Panc1 (cell line): ENCODE results near the gene OLIG1. TPM values are rescaled to one million over a fixed set of nuclear protein-coding genes. Genes with fewer than 3 reads are reported as not detected.

Source experiments
- ATAC-seq: fragments of 200-7000 bp; cut with Tn5 transposase; 2 replicates; pipeline ENCODE4 v1.9.1; 2020; ENCODE audit warnings: mild to moderate bottlenecking, moderate library complexity
- BruUV-seq: library from RNA; stranded (reverse); fragments of 400-500 nt; replicated peaks from 2 replicates; lab custom pipeline; 2021; lab: Mats Ljungman, UMichigan
- CTCF ChIA-PET: fragments of 300-600 bp; sonication (Branson Sonifier 250); formaldehyde crosslinking; loops from one replicate; lab custom pipeline; 2022; ENCODE audit warnings: antibody characterized with exemption; lab: Charles Lee
- POLR2A ChIA-PET: fragments of 300-600 bp; sonication (Branson Sonifier 250); formaldehyde crosslinking; loops from one replicate; lab custom pipeline; 2022; ENCODE audit warnings: antibody characterized with exemption; lab: Charles Lee
- DNase-seq: peaks from one replicate; pipeline ENCODE4 v3.0.0-alpha.2; 2010; ENCODE audit warnings: low read depth, low spot score
- H3K27ac ChIP-seq: 2 replicates; pipeline ENCODE4 v1.5.1; 2011; ENCODE audit warnings: mild to moderate bottlenecking, low read length, inconsistent platforms
- H3K27me3 ChIP-seq: fragments of 200-500 bp; sonication (Bioruptor generic); 2 replicates; pipeline ENCODE4 v1.6.0; 2014; ENCODE audit warnings: low read length, inconsistent platforms; ENCODE audit not compliant: control insufficient read depth, insufficient read depth
- H3K36me3 ChIP-seq: fragments of 200-500 bp; sonication (Bioruptor generic); 2 replicates; pipeline ENCODE4 v1.5.1; 2014; ENCODE audit warnings: inconsistent platforms, mild to moderate bottlenecking, low read length, moderate library complexity; ENCODE audit not compliant: control insufficient read depth, insufficient read depth
- H3K4me1 ChIP-seq: 2 replicates; pipeline ENCODE4 v1.5.1; 2011; ENCODE audit warnings: inconsistent platforms, mild to moderate bottlenecking, low read length, moderate library complexity; ENCODE audit not compliant: control insufficient read depth, insufficient read depth
- H3K4me3 ChIP-seq, 2 experiments: 2 replicates each; pipeline ENCODE4 v1.5.1; 2011 to 2012; ENCODE audit warnings: low read depth in 2 of 2, low read length in 2 of 2, mild to moderate bottlenecking in 2 of 2, inconsistent platforms in 1 of 2, moderate library complexity in 1 of 2
- H3K9me3 ChIP-seq: fragments of 200-500 bp; sonication (Bioruptor generic); 2 replicates; pipeline ENCODE4 v1.5.1; 2014; ENCODE audit warnings: low read depth, mild to moderate bottlenecking, inconsistent platforms, low read length, moderate library complexity; ENCODE audit not compliant: control insufficient read depth, insufficient read depth
- CTCF ChIP-seq: fragments of 450-650 bp; IDR thresholded peaks from 2 replicates; pipeline ENCODE4 v1.5.1; 2017; ENCODE audit warnings: mild to moderate bottlenecking
- POLR2AphosphoS5 ChIP-seq: IDR thresholded peaks from 2 replicates; pipeline ENCODE4 v1.6.1; 2012; ENCODE audit warnings: mild to moderate bottlenecking, low read depth, low read length, moderate library complexity
- REST ChIP-seq, 2 experiments: IDR thresholded peaks; 2 replicates each; pipeline ENCODE4 v1.6.1; 2011 to 2012; ENCODE audit warnings: low read depth in 2 of 2, control low read depth in 1 of 2, low read length in 1 of 2, mild to moderate bottlenecking in 1 of 2, moderate library complexity in 1 of 2; ENCODE audit not compliant: insufficient read depth in 1 of 2
- SIN3A ChIP-seq: IDR thresholded peaks from 2 replicates; pipeline ENCODE4 v1.6.1; 2012; ENCODE audit warnings: low read depth, mild to moderate bottlenecking, low read length, moderate library complexity, borderline replicate concordance; ENCODE audit not compliant: insufficient read depth
- TCF7L2 ChIP-seq: IDR thresholded peaks from 2 replicates; pipeline ENCODE4 v1.6.1; 2011; ENCODE audit warnings: mild to moderate bottlenecking, low read depth, low read length, inconsistent platforms
- in situ Hi-C: cut with HindIII; loops from 2 replicates; pipeline ENCODE4 v1.10.0; 2016; ENCODE audit warnings: low sequenced_read_pairs, low pct_unique_long_range_greater_than_20kb
- intact Hi-C: fragments of 100-400 bp; cut with micrococcal nuclease; formaldehyde crosslinking; loops from one replicate; pipeline ENCODE4 v1.10.0; 2022; ENCODE audit not compliant: unreplicated experiment
- total RNA-seq: library from RNA; stranded (reverse); gene quantifications from one replicate; pipeline ENCODE4 v1.2.1, GENCODE V29; 2021; ENCODE audit not compliant: unreplicated experiment

OLIG1 gene
- total RNA-seq, 1 experiment from 2014 or later, result 0.21 TPM

- ChIA-PET POLR2A (no interaction called here), CTCF (interaction anchor here (0.6 kb wide), 1 partner anchor 37 kb away, joined by 4 read pairs; no protein-coding TSS in a partner anchor)
- no peak for TF ChIP-seq CTCF
- no peak for TF ChIP-seq POLR2AphosphoS5
- TF ChIP-seq SIN3A, result no peak
- TF ChIP-seq TCF7L2, result no peak
- no peak for TF ChIP-seq REST (IDR thresholded peaks at IDR 0.05; ENCODE audit: insufficient read depth in 1 of 2, low read depth in 2 of 2, low read length in 1 of 2)
- H3K9me3 ChIP-seq, result no peaks in the 10 kb centered on the region
- H3K36me3 ChIP-seq, result no peaks in the 10 kb centered on the region
- intact Hi-C loops, result no loop called here
- H3K27ac ChIP-seq, result no peak overlapping the region
- no TSS peak for BruUV-seq
- H3K27me3 ChIP-seq, result no peaks in the 10 kb centered on the region
- no peak for ATAC-seq
- H3K4me1 ChIP-seq, result no peaks in the 10 kb centered on the region
- no peak for DNase-seq
- no peak overlapping the region for H3K4me3 ChIP-seq
- in situ Hi-C loops, result no loop called here
Observed at GRCh38 chr21:33089395-33090119, 19.6 kb downstream of the OLIG1 start.

- Histone ChIP-seq H3K27ac (no peak overlapping the region), H3K27me3 (no peaks in the 10 kb centered on the region; the same call in 1 of the 2 replicates), H3K9me3 (no peaks in the 10 kb centered on the region), H3K4me3 (no peak overlapping the region), H3K4me1 (no peaks in the 10 kb centered on the region), H3K36me3 (no peaks in the 10 kb centered on the region)
- in situ Hi-C loops (no loop called here), intact Hi-C loops (no loop called here)
- ATAC-seq (no peak), DNase-seq (no peak)
- no TSS peak for BruUV-seq
- ChIA-PET POLR2A (no interaction called here), CTCF (interaction anchor here (0.6 kb wide), 2 partner anchors 30 to 349 kb away, joined by 3 to 4 read pairs; no protein-coding TSS in a partner anchor)
- TF ChIP-seq TCF7L2, result no peak
- TF ChIP-seq SIN3A, result no peak
Observed at GRCh38 chr21:33096426-33096825, 26.5 kb downstream of the OLIG1 start.

GRCh38 chr21:33099131-33099530 is 29.2 kb downstream of the OLIG1 start:
- Histone ChIP-seq H3K27me3 (no peaks in the 10 kb centered on the region; the same call in 1 of the 2 replicates), H3K27ac (no peak overlapping the region), H3K4me3 (no peak overlapping the region), H3K9me3 (no peaks in the 10 kb centered on the region), H3K4me1 (no peaks in the 10 kb centered on the region), H3K36me3 (no peaks in the 10 kb centered on the region)
- CTCF ChIA-PET, result no interaction called here
- no peak for DNase-seq
- POLR2A ChIA-PET, result no interaction called here
- no peak for TF ChIP-seq POLR2AphosphoS5
- no peak for TF ChIP-seq CTCF
- no peak for TF ChIP-seq REST (IDR thresholded peaks at IDR 0.05; ENCODE audit: insufficient read depth in 1 of 2, low read depth in 2 of 2, low read length in 1 of 2)
- no peak for TF ChIP-seq SIN3A
- no peak for TF ChIP-seq TCF7L2
- in situ Hi-C loops, result no loop called here
- BruUV-seq, result no TSS peak
- no peak for ATAC-seq
- intact Hi-C loops, result no loop called here
